NCI-H187 (cell line): ENCODE measurements around the gene KLK11.

Source experiments
- DNase-seq, 2 experiments: peaks; one replicate each; lab custom pipeline; 2025; lab: John Stamatoyannopoulos, UW

Gene KLK11

DNA sequence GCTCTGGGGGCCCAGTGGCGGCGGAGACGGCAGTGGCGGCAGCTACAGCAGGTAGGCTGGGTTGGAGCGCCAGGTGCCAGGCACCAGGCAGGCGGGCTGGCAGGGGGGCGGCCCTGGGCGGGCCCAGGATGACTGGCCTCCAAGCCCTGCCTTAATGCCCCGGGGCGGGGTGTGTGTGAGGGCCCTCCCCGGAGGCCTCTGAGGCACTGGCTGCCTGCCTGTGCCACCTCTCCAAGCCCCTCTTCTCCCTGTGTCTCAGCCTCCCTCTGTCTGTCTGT lies at the start of gene KLK11:
KLK11 (minus strand) TSS at position 63 of the 278 bp plus-strand sequence. CDS start 985 bp downstream, outside the sequence.
- peak; percentile 67 to 80 for DNase-seq

GRCh38 chr19:51075998-51076397 lies 49.6 kb upstream of the KLK11 start:
- no peak for DNase-seq

GRCh38 chr19:51071095-51071405 lies 44.6 kb upstream of the KLK11 start:
- DNase-seq = no peak

GRCh38 chr19:51070334-51071094 lies 44.1 kb upstream of the KLK11 start:
- no peak for DNase-seq

GRCh38 chr19:51066393-51067186 lies 40.2 kb upstream of the KLK11 start:
- DNase-seq = no peak

DNA sequence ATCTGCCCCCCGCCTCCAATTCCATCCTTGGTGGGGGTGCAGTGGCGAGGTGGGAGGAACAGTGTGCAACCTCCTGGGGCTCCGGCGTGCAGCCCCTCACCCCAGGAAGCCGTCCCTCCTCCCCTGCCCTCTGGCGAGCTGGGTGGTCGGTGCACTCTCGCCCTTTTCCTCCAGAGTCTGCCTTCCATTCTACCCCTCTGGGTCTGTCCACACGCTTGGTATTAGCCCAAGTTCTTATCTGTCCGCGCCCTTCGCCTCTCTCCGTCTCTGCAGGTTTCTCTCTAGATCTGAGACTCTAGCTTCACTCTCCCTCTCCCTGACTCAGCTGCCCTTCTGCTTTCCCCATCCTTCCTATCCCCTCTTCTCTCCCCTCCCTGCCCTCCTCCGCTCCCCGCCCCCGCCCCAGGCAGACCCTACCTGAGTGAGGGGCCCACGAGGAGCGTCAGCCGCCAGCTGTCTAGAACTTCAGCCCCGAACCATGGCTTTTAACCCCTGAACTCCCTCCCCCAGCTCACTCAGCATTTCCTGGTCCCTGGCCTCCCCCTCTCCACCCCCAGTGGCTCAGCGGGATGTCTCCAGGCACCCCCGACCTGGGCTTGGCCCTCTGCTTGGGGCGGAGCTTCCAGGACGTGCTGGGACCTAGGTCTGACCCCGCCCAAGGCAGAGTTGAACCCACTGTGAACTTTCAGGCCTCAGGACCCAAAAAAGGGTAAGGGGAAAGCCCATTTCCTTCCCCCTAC lies 39.0 kb upstream of the KLK11 start:
- no peak for DNase-seq

GRCh38 chr19:51064534-51065220 lies 38.3 kb upstream of the KLK11 start, which contains the start of gene KLK13:
Gene KLK13, minus strand, starts transcription at chr19:51065092. Its CDS starts 25 bp downstream, at chr19:51065067.
- DNase-seq = no peak

- no peak for DNase-seq
These were observed 37.2 kb upstream of the KLK11 start for GRCh38 chr19:51063664-51064063.

DNA sequence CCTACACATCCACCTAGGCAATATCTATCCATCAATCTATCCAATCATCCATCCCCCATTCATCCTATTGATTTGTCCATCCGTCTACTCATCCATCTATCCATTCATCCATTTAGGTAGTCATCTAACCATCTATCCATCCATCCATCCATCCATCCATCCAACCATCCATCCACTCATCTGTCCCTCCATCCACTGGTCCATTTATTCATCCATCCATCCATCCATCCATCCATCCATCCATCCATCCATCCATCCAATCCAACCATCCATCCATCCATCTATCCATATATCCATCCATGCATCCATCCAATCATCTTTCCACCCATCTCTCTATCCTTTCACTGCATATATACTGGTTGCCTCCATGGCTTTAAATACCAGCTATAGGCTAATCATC lies 34.6 kb upstream of the KLK11 start:
- no peak for DNase-seq

GRCh38 chr19:51060336-51060735 lies 33.9 kb upstream of the KLK11 start:
- DNase-seq = no peak

GRCh38 chr19:51059715-51060114 lies 33.3 kb upstream of the KLK11 start:
- no peak for DNase-seq

DNA sequence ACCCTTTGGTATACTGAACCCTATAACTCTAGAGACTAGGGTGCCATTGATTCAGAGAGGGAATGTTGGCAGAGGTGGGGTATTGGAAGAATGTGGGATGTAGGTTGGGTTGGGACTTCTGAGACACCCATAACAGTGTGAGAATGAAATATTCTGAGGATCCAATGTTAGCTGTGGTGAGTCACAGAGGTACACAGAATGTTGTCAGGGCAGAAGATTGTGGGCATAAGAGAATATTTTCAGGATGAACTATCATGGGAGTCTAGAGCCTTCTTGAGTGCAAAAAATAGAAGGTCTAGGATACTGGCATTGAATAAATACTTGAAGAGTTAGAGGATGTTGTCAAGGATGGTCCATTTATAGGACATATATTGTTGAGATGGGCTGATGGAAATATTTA lies 29.4 kb upstream of the KLK11 start:
- DNase-seq = no peak

- DNase-seq = peak in 1 of 2 experiments; percentile 59
These were observed 20.6 kb upstream of the KLK11 start for GRCh38 chr19:51047031-51047335.

DNA sequence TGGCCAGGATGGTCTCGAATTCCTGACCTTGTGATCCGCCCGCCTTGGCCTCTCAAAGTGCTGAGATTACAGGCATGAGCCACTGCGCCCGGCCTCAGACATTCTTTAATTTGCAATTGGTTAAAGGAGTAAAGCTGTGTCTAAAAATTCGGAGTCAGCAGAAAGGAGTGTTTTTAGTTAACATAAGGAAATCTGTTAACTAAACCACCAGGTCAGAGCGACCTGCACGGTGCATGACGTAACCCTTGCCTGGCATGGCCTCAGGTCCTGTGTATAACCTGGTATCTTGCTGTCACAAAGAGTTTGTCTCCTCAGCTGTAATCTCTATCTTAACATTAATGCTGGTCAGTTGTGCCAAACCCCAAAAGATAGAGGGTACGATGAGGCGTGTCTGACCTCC lies 17.9 kb upstream of the KLK11 start:
- DNase-seq = no peak

GRCh38 chr19:51043497-51043896 lies 17.1 kb upstream of the KLK11 start:
- no peak for DNase-seq

DNA sequence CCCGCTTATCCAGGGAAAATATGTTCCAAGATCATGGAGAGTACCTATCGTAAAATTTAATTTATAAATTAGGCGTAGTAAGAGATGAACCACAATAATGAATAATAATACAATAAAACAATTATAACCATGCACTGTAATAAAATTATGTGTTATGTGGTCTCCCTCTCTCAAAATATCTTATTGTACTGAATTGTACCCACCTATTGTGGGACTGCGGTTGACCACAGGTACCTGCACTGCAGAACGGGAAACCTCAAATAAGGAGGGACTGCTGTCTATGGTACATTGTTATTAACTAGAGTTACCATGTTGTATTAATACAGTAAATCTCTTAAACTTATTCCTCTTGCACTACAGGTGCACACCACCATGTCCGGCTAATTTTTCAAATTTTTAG lies 13.7 kb upstream of the KLK11 start:
- no peak for DNase-seq

- DNase-seq = no peak
These were observed 10.1 kb upstream of the KLK11 start for GRCh38 chr19:51036519-51036918.

GRCh38 chr19:51034704-51035103 lies 8.3 kb upstream of the KLK11 start, which contains the start of gene KLK12:
Gene KLK12, minus strand, starts transcription at chr19:51035002. Its CDS starts 381 bp downstream, at chr19:51034621.
- no peak for DNase-seq

GRCh38 chr19:51031880-51032225 lies 5.4 kb upstream of the KLK11 start:
- no peak for DNase-seq

- no peak for DNase-seq
These were observed 4.9 kb upstream of the KLK11 start for GRCh38 chr19:51031220-51031879.

DNA sequence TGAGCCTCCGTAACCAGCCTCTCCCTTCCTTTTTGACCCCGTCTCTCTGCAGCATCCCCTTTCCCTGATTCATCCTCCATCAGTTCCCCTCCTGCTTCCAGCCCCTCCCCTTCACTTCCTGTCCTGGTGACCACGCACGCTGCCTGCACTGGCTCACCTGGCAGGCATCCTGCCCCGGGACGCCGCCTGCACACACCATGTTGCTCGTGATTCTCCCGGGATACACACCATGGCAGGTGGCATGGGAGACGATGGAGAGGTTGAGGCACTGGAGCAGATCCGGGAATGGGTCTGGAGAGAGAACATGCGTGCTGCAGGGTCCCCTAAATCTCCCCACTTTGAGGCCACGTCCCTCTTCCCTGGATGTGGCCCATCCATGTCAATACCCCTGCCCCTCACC lies 4.2 kb upstream of the KLK11 start:
- no peak for DNase-seq

DNA sequence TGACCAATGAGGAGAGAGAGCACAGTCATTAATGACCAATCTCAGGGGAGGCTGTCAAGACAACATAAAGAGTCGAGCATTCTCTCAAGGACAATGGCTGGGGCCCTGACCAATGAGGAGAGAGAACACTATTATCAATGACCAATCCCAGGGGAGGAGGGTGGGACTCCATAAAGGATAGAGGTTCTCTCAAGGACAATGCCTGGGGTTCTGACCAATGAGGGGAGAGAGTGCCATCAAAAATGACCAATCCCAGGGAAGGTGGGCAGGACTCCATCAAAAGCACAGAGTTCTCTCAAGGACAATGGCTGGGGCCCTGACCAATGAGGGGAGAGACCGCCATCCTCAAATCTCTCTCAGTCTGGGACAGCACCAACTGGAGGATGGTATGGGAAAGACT lies 3.3 kb upstream of the KLK11 start:
- DNase-seq = no peak
